Central memory CD8-positive, alpha-beta T cell (primary cell): Measurements from ENCODE around the gene EN1.
A peak's percentile ranks its signal among the peaks of the same experiment; 100 is the strongest.

Experiments
- ATAC-seq: fragments of 150-1000 bp; cut with Tn5 transposase; replicated peaks from 2 replicates; pipeline ENCODE4 v1.10.0; 2022; ENCODE audit warnings: mild to moderate bottlenecking, moderate FRiP score, moderate number of reproducible peaks; ENCODE audit not compliant: poor library complexity, severe bottlenecking; ENCODE audit errors: extremely low read depth
- DNase-seq, 2 donors: peaks; one replicate each; pipeline ENCODE4 v3.0.0; 2021; ENCODE audit warnings: low spot score in 2 of 2
- H3K27ac Mint-ChIP-seq: one replicate; pipeline ENCODE4 v1.8.0; 2022; ENCODE audit warnings: low read depth, mild to moderate bottlenecking, moderate library complexity, mixed read lengths
- H3K27me3 Mint-ChIP-seq: one replicate; pipeline ENCODE4 v1.8.0; 2022; ENCODE audit warnings: mixed read lengths
- H3K36me3 Mint-ChIP-seq: one replicate; pipeline ENCODE4 v1.8.0; 2022; ENCODE audit warnings: mild to moderate bottlenecking, moderate library complexity, mixed read lengths; ENCODE audit not compliant: insufficient read depth
- H3K4me1 Mint-ChIP-seq: one replicate; pipeline ENCODE4 v1.8.0; 2022; ENCODE audit warnings: mixed read lengths
- H3K4me3 Mint-ChIP-seq: one replicate; pipeline ENCODE4 v1.8.0; 2022; ENCODE audit warnings: mild to moderate bottlenecking, moderate library complexity, mixed read lengths
- H3K9me3 Mint-ChIP-seq: one replicate; pipeline ENCODE4 v1.8.0; 2022; ENCODE audit warnings: mixed read lengths

Gene EN1

DNA sequence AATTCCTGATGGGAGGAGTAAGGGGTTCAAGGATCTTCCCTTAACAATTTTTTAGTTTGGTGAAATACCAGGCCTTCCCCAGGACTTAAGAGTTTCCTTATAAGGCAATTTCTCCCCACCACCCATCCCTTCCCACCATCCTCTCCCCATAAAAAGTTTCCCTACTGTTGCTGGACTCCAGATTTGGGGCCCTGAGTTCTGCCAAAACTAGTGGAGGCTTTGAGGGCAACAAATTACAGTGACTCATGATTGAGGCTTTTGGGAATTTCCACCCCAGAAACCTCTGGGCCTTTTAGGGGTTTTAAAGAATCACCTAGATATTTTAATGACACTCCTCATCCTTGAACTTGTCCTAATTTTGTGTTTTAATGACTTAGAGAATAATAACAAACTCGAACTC, 14.3 kb upstream of the EN1 start:
- Mint-ChIP-seq H3K27me3 (peaks cover 88% of the 10 kb centered on the region), H3K4me1 (peaks cover 6% of the 10 kb centered on the region), H3K4me3 (no peak overlapping the region), H3K9me3 (no peaks in the 10 kb centered on the region), H3K36me3 (peaks cover 4% of the 10 kb centered on the region), H3K27ac (no peak overlapping the region)
- no peak for DNase-seq
- ATAC-seq = no peak

DNA sequence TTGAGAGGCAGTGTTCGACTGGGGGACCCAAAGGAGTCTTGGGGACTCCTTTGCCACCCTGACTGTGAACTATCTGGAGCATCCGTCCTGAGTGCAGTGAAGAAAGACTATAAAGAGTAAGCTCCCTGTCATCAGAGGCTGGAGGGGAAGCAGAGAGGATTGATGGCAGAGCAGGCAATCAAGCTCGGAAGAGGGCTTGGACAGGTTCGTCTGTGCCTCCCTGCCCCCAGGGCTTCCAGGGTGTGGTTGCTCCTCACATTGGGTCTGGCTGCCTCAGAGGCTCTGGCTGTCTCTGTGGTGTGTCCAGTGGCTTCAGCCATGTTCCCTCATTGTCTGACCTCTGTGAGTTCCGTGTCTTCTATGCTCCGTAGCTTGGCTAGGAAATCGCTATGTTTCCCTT, 13.8 kb upstream of the EN1 start:
- no peaks in the 10 kb centered on the region for H3K9me3 Mint-ChIP-seq
- H3K27ac Mint-ChIP-seq = no peak overlapping the region
- DNase-seq (no peak), ATAC-seq (no peak)
- H3K36me3 Mint-ChIP-seq = peaks cover 7% of the 10 kb centered on the region
- peaks cover 93% of the 10 kb centered on the region for H3K27me3 Mint-ChIP-seq
- H3K4me1 Mint-ChIP-seq = peaks cover 11% of the 10 kb centered on the region
- H3K4me3 Mint-ChIP-seq = no peak overlapping the region

DNA sequence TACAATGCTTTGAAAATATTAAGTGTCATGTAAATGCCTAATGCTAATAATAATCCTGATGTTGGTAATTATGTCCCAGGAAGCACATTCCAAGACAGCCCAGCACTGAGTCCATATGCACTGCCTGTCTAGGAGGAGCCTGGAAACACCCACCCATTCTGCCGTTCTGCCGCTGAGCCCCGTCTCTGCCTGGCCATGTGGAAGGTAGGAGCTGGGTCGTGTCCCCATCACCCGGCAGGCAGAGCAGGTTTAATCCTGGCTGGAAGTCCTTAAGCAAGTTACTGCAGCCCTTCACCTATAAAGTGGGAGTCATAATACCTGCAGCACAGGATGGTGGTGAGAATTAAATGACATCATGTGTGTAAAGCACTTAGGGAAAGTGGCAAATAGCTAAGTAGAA, 13.1 kb upstream of the EN1 start:
- Mint-ChIP-seq H3K9me3 (no peaks in the 10 kb centered on the region), H3K4me3 (no peak overlapping the region), H3K27ac (no peak overlapping the region), H3K27me3 (peaks cover 100% of the 10 kb centered on the region), H3K4me1 (peaks cover 12% of the 10 kb centered on the region), H3K36me3 (peaks cover 7% of the 10 kb centered on the region)
- ATAC-seq (no peak), DNase-seq (no peak)

DNA sequence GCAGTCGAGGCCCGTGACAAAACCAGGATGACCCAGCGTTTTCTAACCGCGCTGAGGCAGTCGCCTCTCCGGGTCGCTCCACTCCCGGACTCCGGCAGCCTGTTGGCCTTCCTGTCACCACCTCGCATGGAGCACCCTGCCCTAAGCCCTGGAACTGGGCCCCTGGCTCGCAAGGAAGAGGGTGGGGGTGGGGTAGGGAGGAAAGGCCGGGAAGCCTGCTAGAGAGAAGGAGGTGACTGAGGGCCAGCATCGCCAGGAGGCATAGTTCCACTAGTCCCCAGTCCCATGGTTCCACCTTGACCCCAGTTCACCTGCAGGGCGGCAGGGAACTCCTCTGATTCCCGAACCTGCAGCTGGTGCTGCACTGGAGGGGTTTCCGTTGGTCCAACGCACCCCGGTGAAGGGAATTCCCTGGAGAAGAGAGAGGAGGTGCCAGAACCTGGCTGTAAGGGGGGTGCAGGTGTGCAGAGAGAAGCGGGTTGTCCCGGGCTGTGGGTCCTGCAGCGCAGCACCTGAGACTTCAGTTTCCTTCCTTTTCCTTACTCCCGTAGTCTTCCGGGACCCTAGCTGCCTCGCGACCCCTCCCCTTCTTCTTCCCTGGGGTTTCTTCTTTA, 11.8 kb upstream of the EN1 start:
- Mint-ChIP-seq H3K27me3 (peaks cover 100% of the 10 kb centered on the region), H3K27ac (no peak overlapping the region), H3K4me3 (no peak overlapping the region), H3K36me3 (peaks cover 7% of the 10 kb centered on the region), H3K4me1 (peaks cover 12% of the 10 kb centered on the region), H3K9me3 (no peaks in the 10 kb centered on the region)
- no peak for DNase-seq
- ATAC-seq = no peak

DNA sequence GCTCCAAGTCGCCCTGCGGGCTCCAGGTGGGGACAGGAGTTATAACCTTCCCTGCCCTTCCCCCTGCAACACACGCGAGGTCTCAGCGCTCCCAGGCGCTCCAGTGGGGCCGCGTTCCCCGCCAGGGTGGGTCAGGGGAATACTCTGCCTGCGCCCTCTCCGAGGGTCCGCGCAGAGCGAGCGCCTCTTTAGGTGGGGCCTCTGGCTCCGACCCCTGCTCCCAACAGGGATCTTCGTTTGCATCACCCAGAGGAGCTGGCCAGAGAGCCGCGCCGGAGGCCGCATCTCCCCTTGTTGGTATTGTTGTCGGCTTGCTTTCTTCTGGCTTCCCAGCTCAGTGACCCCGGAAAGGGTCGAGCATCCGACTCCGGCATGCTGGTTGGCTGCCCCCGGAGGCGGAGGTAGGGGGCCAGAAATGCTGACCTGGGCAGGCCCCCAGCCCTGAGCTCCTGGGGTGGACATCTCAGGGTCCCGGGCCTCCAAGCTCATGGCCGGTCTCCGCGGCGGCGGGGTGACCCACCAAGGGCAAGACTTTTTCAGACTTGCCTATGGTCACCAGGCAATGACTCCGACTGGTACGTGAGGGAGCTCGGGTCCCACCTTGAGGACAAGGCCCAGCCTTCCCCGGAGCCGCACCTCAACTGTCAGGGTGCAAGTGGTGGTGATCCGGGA, 11.2 kb upstream of the EN1 start:
- ATAC-seq (no peak), DNase-seq (no peak)
- Mint-ChIP-seq H3K4me3 (no peak overlapping the region), H3K27ac (no peak overlapping the region), H3K4me1 (peaks cover 12% of the 10 kb centered on the region), H3K27me3 (peaks cover 100% of the 10 kb centered on the region), H3K9me3 (no peaks in the 10 kb centered on the region), H3K36me3 (peaks cover 7% of the 10 kb centered on the region)

DNA sequence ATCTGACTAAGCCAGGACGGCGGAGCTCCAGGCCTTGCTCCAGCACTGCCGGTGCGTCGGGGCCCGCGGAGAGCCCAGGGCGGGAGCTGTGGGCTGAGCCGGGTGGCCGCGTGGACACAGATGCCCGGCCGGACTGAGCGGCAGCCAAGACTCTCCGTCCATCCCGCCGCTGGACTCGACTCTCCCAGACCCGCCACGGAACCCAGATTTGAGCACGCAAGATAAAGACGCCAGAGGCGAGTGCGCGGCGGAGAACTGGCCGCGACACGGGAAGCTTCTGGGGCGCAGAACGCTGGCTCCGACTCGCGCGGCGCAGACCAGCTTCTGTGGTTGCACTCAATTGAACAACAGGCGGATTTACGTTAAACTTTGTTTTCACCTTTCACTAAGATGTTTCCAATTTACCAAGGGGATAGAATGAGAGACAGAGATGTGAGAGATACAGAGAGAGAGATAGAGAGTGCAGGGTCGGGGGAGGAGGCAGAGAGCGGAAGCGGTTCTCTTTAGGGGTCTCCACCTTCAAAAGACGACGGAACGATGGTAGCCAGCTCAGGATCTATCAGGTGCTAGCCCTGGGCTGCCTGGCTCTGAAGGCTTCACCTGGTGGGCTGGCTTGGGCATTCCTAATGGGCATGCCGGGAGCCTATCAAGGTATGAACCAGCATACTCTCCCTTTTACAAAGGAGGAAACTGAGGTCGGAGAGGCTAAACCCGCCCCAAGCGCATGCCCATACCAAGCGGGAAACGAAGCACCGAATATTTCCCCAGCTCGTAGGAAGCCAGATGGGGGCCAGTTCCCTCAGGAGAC, 10.4 kb upstream of the EN1 start:
- H3K9me3 Mint-ChIP-seq = no peaks in the 10 kb centered on the region
- DNase-seq = no peak
- H3K36me3 Mint-ChIP-seq = peaks cover 7% of the 10 kb centered on the region
- ATAC-seq = no peak
- no peak overlapping the region for H3K27ac Mint-ChIP-seq
- no peak overlapping the region for H3K4me3 Mint-ChIP-seq
- H3K4me1 Mint-ChIP-seq = peaks cover 12% of the 10 kb centered on the region
- peaks cover 100% of the 10 kb centered on the region for H3K27me3 Mint-ChIP-seq

DNA sequence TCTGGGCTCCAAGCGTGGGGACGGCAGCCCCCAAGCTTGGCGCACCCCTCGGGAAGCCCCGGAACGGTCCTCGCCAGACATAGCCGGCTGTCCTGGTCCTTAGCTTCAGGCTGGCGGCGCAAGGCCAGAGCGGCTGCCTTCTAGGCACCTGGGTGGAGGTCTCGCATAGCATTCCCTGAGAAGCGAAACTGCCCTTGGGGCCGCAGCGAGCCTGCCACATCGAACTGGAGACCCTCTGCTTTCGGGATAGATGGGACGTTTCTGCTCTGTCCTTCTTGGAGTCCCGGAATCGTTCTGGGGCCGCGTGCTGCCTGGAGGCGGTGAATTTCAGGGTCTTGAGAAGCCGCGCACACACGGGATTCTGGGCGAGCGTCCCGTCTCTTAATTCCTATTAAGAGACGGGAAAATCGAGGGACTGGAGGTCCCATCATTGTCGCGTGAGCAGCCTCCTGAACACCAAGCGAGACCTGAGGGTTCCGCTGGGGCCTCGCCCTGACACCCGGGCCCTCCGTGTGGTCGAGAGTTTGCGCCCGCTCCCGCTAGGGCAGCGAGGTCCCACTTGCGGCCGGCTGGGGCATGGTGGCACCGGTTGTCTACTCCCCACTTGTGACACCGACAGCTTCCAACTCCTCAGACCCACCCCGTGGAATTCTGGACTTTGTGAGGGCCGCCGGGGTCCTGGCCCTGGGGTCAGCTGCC, 9.7 kb upstream of the EN1 start:
- Mint-ChIP-seq H3K27me3 (peaks cover 100% of the 10 kb centered on the region), H3K4me3 (no peak overlapping the region), H3K27ac (no peak overlapping the region)

DNA sequence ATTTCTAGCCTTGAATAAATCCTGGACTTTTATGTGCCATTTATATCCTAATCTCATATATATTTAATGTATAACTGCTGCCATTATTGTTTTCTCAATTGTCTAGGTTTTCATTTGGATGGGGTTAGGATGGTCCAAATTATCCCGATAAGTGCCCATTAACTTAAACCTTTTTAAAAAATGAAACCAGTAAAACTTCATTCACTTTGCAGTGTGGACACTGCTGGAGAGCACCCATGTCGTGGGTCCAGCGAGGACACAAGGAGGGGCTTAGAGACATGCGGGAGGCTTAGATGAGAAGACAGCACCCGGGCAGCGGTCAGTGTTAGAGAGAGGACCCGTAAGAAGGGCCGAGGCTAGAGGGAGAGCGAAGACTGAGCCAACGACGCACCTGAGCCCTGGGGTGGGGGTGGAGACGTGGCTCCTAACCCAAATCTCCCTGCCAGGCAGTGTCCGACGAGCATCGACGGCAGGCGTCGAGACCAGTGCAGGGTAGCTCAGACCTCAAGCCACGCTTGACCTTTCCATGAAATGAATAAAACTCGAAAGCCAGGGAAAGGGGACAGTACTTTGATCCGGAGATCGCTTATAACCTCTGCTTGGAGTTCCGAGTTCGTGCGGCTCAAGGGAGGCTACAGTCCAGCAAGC, 9.0 kb upstream of the EN1 start:
- H3K9me3 Mint-ChIP-seq = no peaks in the 10 kb centered on the region
- H3K4me1 Mint-ChIP-seq = peaks cover 12% of the 10 kb centered on the region
- ATAC-seq (no peak), DNase-seq (no peak)
- H3K27me3 Mint-ChIP-seq = peaks cover 100% of the 10 kb centered on the region
- peaks cover 10% of the 10 kb centered on the region for H3K36me3 Mint-ChIP-seq
- no peak overlapping the region for H3K27ac Mint-ChIP-seq
- peak overlapping the region; percentile 51 for H3K4me3 Mint-ChIP-seq

More for the DNA sequence above, 9.7 kb upstream of the EN1 start:
- Mint-ChIP-seq H3K9me3 (no peaks in the 10 kb centered on the region), H3K4me1 (peaks cover 12% of the 10 kb centered on the region), H3K36me3 (peaks cover 7% of the 10 kb centered on the region)
- DNase-seq = no peak
- ATAC-seq = no peak

DNA sequence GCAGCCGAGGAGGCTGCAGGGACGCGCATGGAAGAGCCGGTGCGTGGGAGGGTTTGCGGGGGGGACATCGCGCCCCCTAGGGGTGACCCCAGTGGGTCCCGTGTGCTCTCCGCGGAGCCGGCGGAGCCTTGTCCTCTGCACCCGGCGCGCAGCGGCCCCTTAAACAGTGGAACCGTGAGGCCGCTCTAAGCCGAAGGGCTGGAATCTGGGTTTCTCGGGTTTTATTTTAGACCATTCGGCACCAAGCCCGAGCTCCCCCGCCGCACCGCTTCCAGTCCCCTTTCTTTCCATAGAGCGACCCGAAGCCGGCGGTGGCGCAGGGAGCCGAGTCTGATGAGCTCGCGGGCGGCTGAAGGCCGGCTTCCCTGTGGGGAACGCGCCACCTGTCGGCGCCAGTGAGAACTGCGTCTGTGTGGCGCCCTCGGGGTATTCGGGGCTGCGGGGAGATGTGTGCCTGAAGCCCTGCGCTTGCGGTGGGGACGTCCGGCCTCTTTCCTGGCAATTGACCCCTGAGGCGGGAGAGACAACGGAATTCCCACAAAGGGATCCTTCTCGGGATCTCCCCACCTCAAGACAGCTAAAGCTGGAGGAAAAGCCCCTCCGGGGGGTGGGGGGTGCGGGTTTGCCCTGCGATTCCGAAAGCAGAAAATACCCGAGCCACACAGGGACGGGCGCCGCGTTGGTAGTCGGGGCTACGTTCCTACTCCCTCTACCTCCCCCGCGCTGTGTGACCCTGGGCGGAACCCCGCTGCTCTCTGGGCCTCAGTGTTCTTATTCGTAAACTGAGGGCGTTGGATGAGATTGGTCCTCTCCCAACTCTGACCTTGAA, 8.2 kb upstream of the EN1 start:
- ATAC-seq (peak; percentile 70), DNase-seq (peak; percentile 65 to 80)
- peaks cover 12% of the 10 kb centered on the region for H3K4me1 Mint-ChIP-seq
- H3K27ac Mint-ChIP-seq = no peak overlapping the region
- peak overlapping the region; percentile 51 for H3K4me3 Mint-ChIP-seq
- H3K36me3 Mint-ChIP-seq = peaks cover 12% of the 10 kb centered on the region
- H3K27me3 Mint-ChIP-seq = peaks cover 100% of the 10 kb centered on the region
- H3K9me3 Mint-ChIP-seq = no peaks in the 10 kb centered on the region

DNA sequence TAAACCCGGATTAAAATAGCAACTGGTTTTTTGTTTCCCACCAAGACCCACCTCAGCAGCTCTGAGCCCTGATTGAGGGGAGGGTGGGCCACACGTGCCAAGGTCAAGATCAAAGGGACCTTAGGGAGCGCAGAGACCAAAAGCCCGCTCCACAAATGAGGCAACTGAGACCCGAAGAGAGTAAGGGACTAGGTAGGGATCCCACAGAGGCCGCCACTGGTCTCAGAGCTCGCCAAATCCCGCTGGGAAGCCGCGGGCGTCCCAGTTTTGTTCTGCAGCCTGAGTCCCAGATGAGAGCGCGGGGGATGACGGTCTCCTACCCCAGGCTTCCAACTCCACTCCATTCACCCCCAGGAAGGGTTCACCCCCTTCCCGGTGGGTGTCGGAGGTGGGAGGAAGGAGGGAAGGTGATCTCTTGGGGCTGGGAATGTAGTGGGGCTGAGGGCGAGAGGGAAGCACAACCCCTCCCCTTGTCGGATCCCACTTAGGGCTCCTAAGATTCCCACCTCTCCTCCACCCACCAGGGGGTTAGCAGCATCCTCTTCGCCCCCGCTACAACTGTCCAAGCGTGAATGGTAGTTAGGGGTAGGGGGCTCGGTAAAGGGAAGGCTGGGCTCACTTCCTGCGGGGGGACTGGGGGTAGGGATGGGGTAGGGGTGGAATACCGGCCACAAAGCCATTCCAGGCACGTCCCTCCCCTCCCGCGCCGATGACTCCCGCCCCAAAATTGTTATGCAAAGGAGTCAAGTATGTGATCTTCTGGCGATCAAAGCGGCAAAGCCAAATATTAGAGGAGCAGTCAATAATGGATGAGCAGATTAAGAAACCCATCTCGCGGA, 7.3 kb upstream of the EN1 start:
- peak overlapping the region; percentile 51 for H3K4me3 Mint-ChIP-seq
- peaks cover 12% of the 10 kb centered on the region for H3K4me1 Mint-ChIP-seq
- H3K27me3 Mint-ChIP-seq = peaks cover 100% of the 10 kb centered on the region
- ATAC-seq (no peak), DNase-seq (no peak)
- no peaks in the 10 kb centered on the region for H3K9me3 Mint-ChIP-seq
- peaks cover 12% of the 10 kb centered on the region for H3K36me3 Mint-ChIP-seq
- H3K27ac Mint-ChIP-seq = no peak overlapping the region

DNA sequence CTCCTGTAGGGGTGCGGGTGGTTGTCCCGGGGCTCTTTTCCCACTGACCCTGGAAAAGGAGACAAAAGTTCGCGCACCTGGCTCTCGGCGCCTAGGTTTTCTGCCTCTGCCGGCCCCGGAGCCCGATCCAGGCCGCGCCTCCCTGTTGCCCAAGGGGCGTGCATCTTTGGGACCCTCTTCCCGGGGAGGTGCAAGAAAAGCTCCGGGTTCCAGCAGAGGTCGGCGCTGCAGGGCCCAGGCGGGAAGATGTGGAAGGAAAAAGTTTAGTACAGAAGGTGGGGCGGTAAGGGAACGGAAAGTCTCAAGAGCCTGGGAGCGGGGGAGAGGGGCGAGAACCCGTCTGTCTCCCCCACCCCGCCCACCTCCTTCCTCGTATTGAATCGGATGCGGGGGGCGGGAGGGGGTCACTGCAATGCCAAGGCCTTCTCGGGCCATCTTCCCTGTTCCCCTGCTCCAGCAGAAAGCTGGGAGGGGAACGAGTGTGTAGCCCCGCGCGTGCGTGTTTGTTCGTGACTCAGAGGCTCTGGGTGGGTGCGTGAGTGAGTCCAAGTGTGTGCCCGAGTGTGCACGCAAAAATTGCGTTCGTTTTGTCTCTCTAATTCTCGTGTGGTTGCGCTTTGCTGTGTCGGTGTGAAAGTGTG, 6.3 kb upstream of the EN1 start:
- Mint-ChIP-seq H3K36me3 (peaks cover 12% of the 10 kb centered on the region), H3K4me1 (peaks cover 12% of the 10 kb centered on the region), H3K9me3 (no peaks in the 10 kb centered on the region), H3K4me3 (peak overlapping the region; percentile 8), H3K27ac (no peak overlapping the region), H3K27me3 (peaks cover 100% of the 10 kb centered on the region)
- no peak for ATAC-seq
- no peak for DNase-seq
